DOHH2 (cell line): ENCODE results near the gene DTX3L.

Source experiments
- H3F3A ChIP-seq: fragments of 200-600 bp; sonication (generic), shearing (Covaris generic); 2 replicates; pipeline ENCODE4 v1.6.0; 2016; ENCODE audit warnings: antibody characterized with exemption, mild to moderate bottlenecking; ENCODE audit not compliant: control insufficient read depth, insufficient read depth
- H3K27ac ChIP-seq: fragments of 200-600 bp; sonication (generic); 2 replicates; pipeline ENCODE4 v1.5.1; 2014; ENCODE audit warnings: low read depth, mild to moderate bottlenecking, low read length, moderate library complexity
- H3K27me3 ChIP-seq: fragments of 200-600 bp; sonication (generic); 2 replicates; pipeline ENCODE4 v1.6.1; 2014; ENCODE audit warnings: mild to moderate bottlenecking, low read length, mixed read lengths; ENCODE audit not compliant: control insufficient read depth
- H3K36me3 ChIP-seq: fragments of 200-600 bp; sonication (generic); 2 replicates; pipeline ENCODE4 v1.6.1; 2014; ENCODE audit warnings: mild to moderate bottlenecking, low read length, moderate library complexity, mixed read lengths; ENCODE audit not compliant: control insufficient read depth
- H3K4me1 ChIP-seq: fragments of 200-600 bp; sonication (generic); 2 replicates; pipeline ENCODE4 v1.6.1; 2014; ENCODE audit warnings: mild to moderate bottlenecking, low read length, mixed read lengths; ENCODE audit not compliant: control insufficient read depth
- H3K4me2 ChIP-seq: fragments of 200-600 bp; sonication (generic); 2 replicates; pipeline ENCODE4 v1.6.0; 2014; ENCODE audit warnings: mild to moderate bottlenecking, low read length, moderate library complexity
- H3K4me3 ChIP-seq: fragments of 200-600 bp; sonication (generic); 2 replicates; pipeline ENCODE4 v1.5.1; 2014; ENCODE audit warnings: mild to moderate bottlenecking, low read length, mixed read lengths
- H3K79me2 ChIP-seq: fragments of 200-600 bp; sonication (generic); 2 replicates; pipeline ENCODE4 v1.6.1; 2014; ENCODE audit warnings: mild to moderate bottlenecking, low read length, mixed read lengths; ENCODE audit not compliant: control insufficient read depth
- H3K9me2 ChIP-seq: fragments of 200-600 bp; sonication (generic); replicated peaks from 2 replicates; pipeline ENCODE4 v1.6.1; 2014; ENCODE audit warnings: mild to moderate bottlenecking, low read length, mixed read lengths; ENCODE audit not compliant: control insufficient read depth
- H3K9me3 ChIP-seq: fragments of 200-600 bp; sonication (generic); 2 replicates; pipeline ENCODE4 v1.6.1; 2014; ENCODE audit warnings: antibody characterized with exemption, low read length, mixed read lengths; ENCODE audit not compliant: control insufficient read depth, insufficient read depth
- H4K20me1 ChIP-seq: fragments of 200-600 bp; sonication (generic); 2 replicates; pipeline ENCODE4 v1.6.0; 2014; ENCODE audit warnings: low read depth, mild to moderate bottlenecking, antibody characterized with exemption, low read length, moderate library complexity; ENCODE audit not compliant: control insufficient read depth, insufficient read depth
- EZH2phosphoT487 ChIP-seq: fragments of 200-600 bp; sonication (generic); IDR thresholded peaks from 2 replicates; pipeline ENCODE4 v1.6.1; 2017; ENCODE audit warnings: borderline replicate concordance, mild to moderate bottlenecking, antibody characterized with exemption, low read length, moderate library complexity, mixed read lengths
- TF ChIP-seq, protein P1 (sequence below): fragments of 200-600 bp; sonication (generic); IDR thresholded peaks from one replicate; pipeline ENCODE4 v1.5.1; 2014; ENCODE audit warnings: antibody characterized with exemption, mild to moderate bottlenecking, low read depth, low read length; ENCODE audit not compliant: poor library complexity, severe bottlenecking

DTX3L gene

GRCh38 chr3:122608916-122609315 lies 44.8 kb downstream of the DTX3L start:
- no peak for TF ChIP-seq EZH2phosphoT487
- TF ChIP-seq, protein P1, sequence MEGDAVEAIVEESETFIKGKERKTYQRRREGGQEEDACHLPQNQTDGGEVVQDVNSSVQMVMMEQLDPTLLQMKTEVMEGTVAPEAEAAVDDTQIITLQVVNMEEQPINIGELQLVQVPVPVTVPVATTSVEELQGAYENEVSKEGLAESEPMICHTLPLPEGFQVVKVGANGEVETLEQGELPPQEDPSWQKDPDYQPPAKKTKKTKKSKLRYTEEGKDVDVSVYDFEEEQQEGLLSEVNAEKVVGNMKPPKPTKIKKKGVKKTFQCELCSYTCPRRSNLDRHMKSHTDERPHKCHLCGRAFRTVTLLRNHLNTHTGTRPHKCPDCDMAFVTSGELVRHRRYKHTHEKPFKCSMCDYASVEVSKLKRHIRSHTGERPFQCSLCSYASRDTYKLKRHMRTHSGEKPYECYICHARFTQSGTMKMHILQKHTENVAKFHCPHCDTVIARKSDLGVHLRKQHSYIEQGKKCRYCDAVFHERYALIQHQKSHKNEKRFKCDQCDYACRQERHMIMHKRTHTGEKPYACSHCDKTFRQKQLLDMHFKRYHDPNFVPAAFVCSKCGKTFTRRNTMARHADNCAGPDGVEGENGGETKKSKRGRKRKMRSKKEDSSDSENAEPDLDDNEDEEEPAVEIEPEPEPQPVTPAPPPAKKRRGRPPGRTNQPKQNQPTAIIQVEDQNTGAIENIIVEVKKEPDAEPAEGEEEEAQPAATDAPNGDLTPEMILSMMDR: no peak
- no peaks in the 10 kb centered on the region for H3K9me3 ChIP-seq
- H3K9me2 ChIP-seq: no peaks in the 10 kb centered on the region
- no peak overlapping the region for H3K4me3 ChIP-seq
- H3K36me3 ChIP-seq: no peaks in the 10 kb centered on the region
- no peak overlapping the region for H3K27ac ChIP-seq
- H3F3A ChIP-seq: no peaks in the 10 kb centered on the region
- 0 out of 2 replicates have a peak, but pooled peaks cover 3% of the 10 kb centered on the region for H3K27me3 ChIP-seq
- H4K20me1 ChIP-seq: no peaks in the 10 kb centered on the region
- no peaks in the 10 kb centered on the region for H3K4me1 ChIP-seq
- no peaks in the 10 kb centered on the region for H3K79me2 ChIP-seq
- H3K4me2 ChIP-seq: no peak overlapping the region

DNA sequence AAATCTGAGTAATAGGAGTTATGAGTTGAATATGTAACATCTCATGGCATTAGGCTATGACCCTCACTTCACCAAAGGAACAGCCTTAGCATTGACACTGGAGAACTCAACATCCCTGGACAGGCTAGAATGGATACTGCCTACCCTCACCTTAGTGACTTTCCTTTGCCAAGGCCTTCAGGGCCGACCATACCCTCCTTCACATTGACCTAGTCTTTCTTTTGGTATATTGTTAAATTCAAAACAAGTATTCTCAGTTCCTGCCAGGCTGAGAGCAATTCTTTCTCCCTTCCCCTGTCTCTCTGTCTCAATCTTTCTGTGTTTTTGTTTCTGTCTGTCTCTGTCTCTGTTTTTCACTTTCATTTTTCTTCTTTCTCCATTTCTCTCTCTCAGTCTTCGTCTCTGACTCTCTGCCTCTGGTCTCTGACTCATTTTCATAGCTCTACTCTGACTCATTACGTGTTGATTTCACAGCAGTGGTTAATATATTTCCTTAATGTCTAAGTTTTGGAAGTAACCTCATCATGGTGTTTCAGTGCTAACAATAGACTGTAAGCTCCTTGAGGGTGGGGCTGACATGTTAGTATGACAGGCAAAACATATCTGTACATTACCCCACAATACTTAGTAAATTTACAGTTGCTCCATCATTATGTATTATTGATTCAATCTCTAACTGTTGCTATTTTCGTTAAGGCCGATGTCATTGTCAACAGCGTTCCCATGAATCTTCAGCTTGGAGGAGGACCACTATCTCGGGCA lies 45.8 kb downstream of the DTX3L start:
- Histone ChIP-seq H3K36me3 (no peaks in the 10 kb centered on the region), H3K79me2 (no peaks in the 10 kb centered on the region), H3F3A (no peaks in the 10 kb centered on the region), H3K27ac (no peak overlapping the region), H3K9me3 (no peaks in the 10 kb centered on the region), H3K4me3 (no peak overlapping the region), H4K20me1 (no peaks in the 10 kb centered on the region), H3K27me3 (0 out of 2 replicates have a peak, but pooled peaks cover 4% of the 10 kb centered on the region), H3K4me1 (no peaks in the 10 kb centered on the region), H3K4me2 (no peak overlapping the region), H3K9me2 (no peaks in the 10 kb centered on the region)
- no peak for TF ChIP-seq EZH2phosphoT487
- TF ChIP-seq, protein P1: no peak

- Histone ChIP-seq H3K4me1 (no peaks in the 10 kb centered on the region), H3K9me2 (no peaks in the 10 kb centered on the region), H3K9me3 (no peaks in the 10 kb centered on the region), H3K4me2 (no peak overlapping the region), H3K27ac (no peak overlapping the region), H3K4me3 (no peak overlapping the region), H4K20me1 (no peaks in the 10 kb centered on the region), H3K36me3 (no peaks in the 10 kb centered on the region), H3F3A (no peaks in the 10 kb centered on the region), H3K79me2 (no peaks in the 10 kb centered on the region), H3K27me3 (peaks cover 13% of the 10 kb centered on the region)
- no peak for TF ChIP-seq EZH2phosphoT487
Measured at GRCh38 chr3:122612696-122613095, 48.6 kb downstream of the DTX3L start.

DNA sequence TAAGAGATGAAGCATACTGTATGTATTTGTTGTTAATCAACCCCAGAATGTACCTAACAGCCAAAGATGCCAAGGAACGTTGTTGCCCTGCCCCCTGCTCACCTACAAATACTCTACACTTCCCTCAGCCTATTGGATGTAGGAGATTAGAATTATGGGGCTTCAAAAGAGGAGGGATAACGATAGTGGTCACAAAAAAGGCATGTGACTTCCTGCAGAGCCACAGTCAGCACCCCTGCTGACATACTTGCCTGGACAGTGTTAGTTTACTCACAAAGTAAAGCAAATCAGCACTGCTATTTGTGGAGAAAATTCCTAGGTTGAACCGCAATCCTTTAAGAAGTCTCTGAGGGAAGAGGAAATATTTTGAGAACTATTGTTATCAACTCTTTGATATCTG lies 51.2 kb downstream of the DTX3L start:
- H3K79me2 ChIP-seq: no peaks in the 10 kb centered on the region
- no peaks in the 10 kb centered on the region for H4K20me1 ChIP-seq
- no peaks in the 10 kb centered on the region for H3K9me3 ChIP-seq
- H3K36me3 ChIP-seq: no peaks in the 10 kb centered on the region
- TF ChIP-seq, protein P1: no peak
- TF ChIP-seq EZH2phosphoT487: no peak
- H3K4me2 ChIP-seq: no peak overlapping the region
- no peaks in the 10 kb centered on the region for H3K9me2 ChIP-seq
- H3K27ac ChIP-seq: no peak overlapping the region
- H3F3A ChIP-seq: no peaks in the 10 kb centered on the region
- H3K4me1 ChIP-seq: no peaks in the 10 kb centered on the region
- H3K4me3 ChIP-seq: no peak overlapping the region
- peaks cover 27% of the 10 kb centered on the region for H3K27me3 ChIP-seq
